Keratinocyte (primary cell): ENCODE measurements around the gene C11orf97.

Experiments
- EZH2 ChIP-seq: IDR thresholded peaks from one replicate; pipeline ENCODE4 v1.6.1; 2012; ENCODE audit warnings: inconsistent platforms, mild to moderate bottlenecking, low read length, moderate library complexity
- TF ChIP-seq, protein P1 (sequence below), 3 experiments: IDR thresholded peaks in 1 of 3; conservative IDR thresholded peaks in 1 of 3; optimal IDR thresholded peaks in 1 of 3; 2 replicates in 2 of 3; 3 replicates in 1 of 3; pipeline versions ENCODE3 to v1.5.1; 2011; ENCODE audit warnings: low read length in 3 of 3, mild to moderate bottlenecking in 3 of 3, moderate library complexity in 2 of 3, control low read depth in 1 of 3, inconsistent platforms in 1 of 3; ENCODE audit not compliant: insufficient read depth in 2 of 3; ENCODE audit errors: extremely low read depth in 1 of 3

DNA sequence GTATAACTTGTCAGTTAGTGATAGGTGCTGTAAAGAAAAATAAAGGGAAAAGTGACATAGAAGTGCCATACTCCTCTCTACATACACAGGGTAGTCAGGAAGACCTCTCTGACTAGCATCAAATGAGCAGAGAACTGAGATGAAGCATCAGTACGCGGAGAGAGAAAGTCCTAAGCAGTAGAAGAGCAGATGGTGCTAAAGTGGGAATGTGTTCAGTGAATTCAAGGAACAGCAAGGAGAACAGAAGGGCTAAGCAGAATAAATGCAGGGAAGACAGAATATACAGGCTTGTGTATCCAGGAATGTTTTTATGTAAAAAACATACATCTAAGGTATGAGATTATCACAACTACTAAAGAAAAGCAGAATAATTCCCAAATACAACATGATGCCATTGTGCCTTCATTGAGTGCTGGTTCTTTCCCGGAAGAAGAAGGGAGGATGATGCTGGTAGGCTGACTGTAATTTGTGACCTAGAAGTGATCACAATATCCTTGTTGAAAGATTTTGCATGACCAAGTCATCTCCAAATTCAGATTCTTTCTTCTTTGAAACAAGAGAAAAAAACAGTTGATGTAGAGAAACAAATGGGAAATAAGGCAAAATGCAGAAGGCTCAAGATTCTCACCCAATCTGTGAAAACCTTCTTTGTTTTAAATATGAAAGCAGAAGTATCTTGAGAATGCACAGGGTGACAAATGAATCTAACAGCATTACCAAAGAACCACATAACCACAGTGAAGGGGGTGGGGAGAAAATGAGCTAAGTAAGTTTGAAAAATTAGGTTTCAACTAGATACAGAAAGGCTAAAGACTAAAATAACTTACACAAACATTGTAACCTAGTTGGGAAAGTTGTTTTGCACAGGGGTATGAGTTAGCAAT, 39.1 kb upstream of the C11orf97 start:
- TF ChIP-seq, protein P1, sequence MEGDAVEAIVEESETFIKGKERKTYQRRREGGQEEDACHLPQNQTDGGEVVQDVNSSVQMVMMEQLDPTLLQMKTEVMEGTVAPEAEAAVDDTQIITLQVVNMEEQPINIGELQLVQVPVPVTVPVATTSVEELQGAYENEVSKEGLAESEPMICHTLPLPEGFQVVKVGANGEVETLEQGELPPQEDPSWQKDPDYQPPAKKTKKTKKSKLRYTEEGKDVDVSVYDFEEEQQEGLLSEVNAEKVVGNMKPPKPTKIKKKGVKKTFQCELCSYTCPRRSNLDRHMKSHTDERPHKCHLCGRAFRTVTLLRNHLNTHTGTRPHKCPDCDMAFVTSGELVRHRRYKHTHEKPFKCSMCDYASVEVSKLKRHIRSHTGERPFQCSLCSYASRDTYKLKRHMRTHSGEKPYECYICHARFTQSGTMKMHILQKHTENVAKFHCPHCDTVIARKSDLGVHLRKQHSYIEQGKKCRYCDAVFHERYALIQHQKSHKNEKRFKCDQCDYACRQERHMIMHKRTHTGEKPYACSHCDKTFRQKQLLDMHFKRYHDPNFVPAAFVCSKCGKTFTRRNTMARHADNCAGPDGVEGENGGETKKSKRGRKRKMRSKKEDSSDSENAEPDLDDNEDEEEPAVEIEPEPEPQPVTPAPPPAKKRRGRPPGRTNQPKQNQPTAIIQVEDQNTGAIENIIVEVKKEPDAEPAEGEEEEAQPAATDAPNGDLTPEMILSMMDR (optimal IDR thresholded peaks at IDR 0.05 in 1 of 3, IDR thresholded peaks at IDR 0.05 in 1 of 3, conservative IDR thresholded peaks at IDR 0.05 in 1 of 3; ENCODE audit: extremely low read depth in 1 of 3, insufficient read depth in 2 of 3, low read length in 3 of 3) = no peak
- no peak for TF ChIP-seq EZH2
